C4-2B (cell line): ENCODE results near the gene ESRRA.

Experiments used
- ZFX ChIP-seq: fragments of 450-650 bp; IDR thresholded peaks from 2 replicates; pipeline ENCODE4 v1.6.1; 2017
- TF ChIP-seq, protein P1 (sequence below): fragments of 450-650 bp; conservative IDR thresholded peaks from 2 replicates; pipeline ENCODE4 v1.5.1; 2017; ENCODE audit warnings: mild to moderate bottlenecking

DNA sequence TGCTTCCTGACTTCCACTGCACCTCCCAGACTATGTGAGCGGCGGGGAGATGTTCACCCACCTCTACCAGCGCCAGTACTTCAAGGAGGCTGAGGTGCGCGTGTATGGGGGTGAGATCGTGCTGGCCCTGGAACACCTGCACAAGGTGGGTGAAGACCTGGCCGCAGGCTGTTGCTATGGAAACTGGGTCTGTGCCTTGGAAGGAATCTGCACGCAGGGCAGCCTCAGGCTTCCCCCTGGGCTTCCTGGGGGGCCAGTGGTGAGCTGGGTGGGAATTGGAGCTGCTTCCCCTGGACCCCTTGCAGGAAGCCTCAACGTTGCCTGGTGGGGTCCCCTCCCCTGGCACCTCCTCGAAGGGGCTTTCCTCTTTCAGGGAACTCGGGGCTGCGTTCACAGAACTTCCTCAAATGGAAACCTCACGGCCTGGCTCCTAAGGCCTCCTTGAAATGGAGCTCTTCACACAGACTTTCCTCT, 55.2 kb downstream of the ESRRA start:
- TF ChIP-seq, protein P1, sequence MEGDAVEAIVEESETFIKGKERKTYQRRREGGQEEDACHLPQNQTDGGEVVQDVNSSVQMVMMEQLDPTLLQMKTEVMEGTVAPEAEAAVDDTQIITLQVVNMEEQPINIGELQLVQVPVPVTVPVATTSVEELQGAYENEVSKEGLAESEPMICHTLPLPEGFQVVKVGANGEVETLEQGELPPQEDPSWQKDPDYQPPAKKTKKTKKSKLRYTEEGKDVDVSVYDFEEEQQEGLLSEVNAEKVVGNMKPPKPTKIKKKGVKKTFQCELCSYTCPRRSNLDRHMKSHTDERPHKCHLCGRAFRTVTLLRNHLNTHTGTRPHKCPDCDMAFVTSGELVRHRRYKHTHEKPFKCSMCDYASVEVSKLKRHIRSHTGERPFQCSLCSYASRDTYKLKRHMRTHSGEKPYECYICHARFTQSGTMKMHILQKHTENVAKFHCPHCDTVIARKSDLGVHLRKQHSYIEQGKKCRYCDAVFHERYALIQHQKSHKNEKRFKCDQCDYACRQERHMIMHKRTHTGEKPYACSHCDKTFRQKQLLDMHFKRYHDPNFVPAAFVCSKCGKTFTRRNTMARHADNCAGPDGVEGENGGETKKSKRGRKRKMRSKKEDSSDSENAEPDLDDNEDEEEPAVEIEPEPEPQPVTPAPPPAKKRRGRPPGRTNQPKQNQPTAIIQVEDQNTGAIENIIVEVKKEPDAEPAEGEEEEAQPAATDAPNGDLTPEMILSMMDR, result no peak
- no peak for TF ChIP-seq ZFX
